ENCODE results near the gene SELE.

SELE gene

GRCh38 chr1:169733924-169734323, at the start of gene SELE:
Gene SELE (minus strand): TSS chr1:169734079. CDS start chr1:169733612, 467 bp downstream.
- DNase-seq (ENCODE audit: low read depth in 2 of 2), result no peak

- no peak for DNase-seq (ENCODE audit: low read depth in 2 of 2)
These were observed 48.7 kb upstream of the SELE start for GRCh38 chr1:169782596-169782995.

GRCh38 chr1:169779970-169780369, 46.1 kb upstream of the SELE start:
- DNase-seq (ENCODE audit: low read depth in 2 of 2), result no peak

- DNase-seq (ENCODE audit: low read depth in 2 of 2), result no peak
These were observed 45.3 kb upstream of the SELE start for GRCh38 chr1:169779150-169779549.

- DNase-seq (ENCODE audit: low read depth in 2 of 2), result no peak
These were observed 42.6 kb upstream of the SELE start for GRCh38 chr1:169776440-169776839.

GRCh38 chr1:169768161-169768560, 34.3 kb upstream of the SELE start:
- DNase-seq (ENCODE audit: low read depth in 2 of 2), result no peak

GRCh38 chr1:169765580-169766331, 31.9 kb upstream of the SELE start:
- no peak for DNase-seq (ENCODE audit: low read depth in 2 of 2)

- DNase-seq (ENCODE audit: low read depth in 2 of 2), result no peak
These were observed 31.0 kb upstream of the SELE start for GRCh38 chr1:169764919-169765318.

- no peak for DNase-seq (ENCODE audit: low read depth in 2 of 2)
These were observed 28.8 kb upstream of the SELE start for GRCh38 chr1:169762699-169763098.

GRCh38 chr1:169759038-169759437, 25.2 kb upstream of the SELE start:
- DNase-seq (ENCODE audit: low read depth in 2 of 2), result no peak

GRCh38 chr1:169753549-169753948, 19.7 kb upstream of the SELE start:
- no peak for DNase-seq (ENCODE audit: low read depth in 2 of 2)

GRCh38 chr1:169750041-169750440, 16.2 kb upstream of the SELE start:
- DNase-seq (ENCODE audit: low read depth in 2 of 2), result no peak

GRCh38 chr1:169746550-169746949, 12.7 kb upstream of the SELE start:
- DNase-seq (ENCODE audit: low read depth in 2 of 2), result no peak

GRCh38 chr1:169745015-169745861, 11.4 kb upstream of the SELE start:
- no peak for DNase-seq (ENCODE audit: low read depth in 2 of 2)

- no peak for DNase-seq (ENCODE audit: low read depth in 2 of 2)
These were observed 8.0 kb upstream of the SELE start for GRCh38 chr1:169741666-169742394.

- DNase-seq (ENCODE audit: low read depth in 2 of 2), result no peak
These were observed 6.1 kb upstream of the SELE start for GRCh38 chr1:169739980-169740379.

GRCh38 chr1:169731446-169731845, 2.4 kb downstream of the SELE start:
- no peak for DNase-seq (ENCODE audit: low read depth in 2 of 2)

GRCh38 chr1:169729991-169730390, 3.9 kb downstream of the SELE start:
- DNase-seq (ENCODE audit: low read depth in 2 of 2), result no peak

- no peak for DNase-seq (ENCODE audit: low read depth in 2 of 2)
These were observed 6.6 kb downstream of the SELE start for GRCh38 chr1:169727307-169727706.

- no peak for DNase-seq (ENCODE audit: low read depth in 2 of 2)
These were observed 7.0 kb downstream of the SELE start for GRCh38 chr1:169726851-169727250.

- DNase-seq (ENCODE audit: low read depth in 2 of 2), result no peak
These were observed 7.9 kb downstream of the SELE start for GRCh38 chr1:169725930-169726329.

GRCh38 chr1:169724168-169724567, 9.7 kb downstream of the SELE start:
- no peak for DNase-seq (ENCODE audit: low read depth in 2 of 2)

Measured in stimulated activated CD8-positive, alpha-beta memory T cell treated with anti-CD3 and anti-CD28 coated beads, Interleukin-15, amount 100 ng/mL, for 48 hours (primary cell).